B cell (primary cell): ENCODE measurements around the gene UGGT1. TPM values are rescaled to one million over a fixed set of nuclear protein-coding genes. Genes with fewer than 3 reads are reported as not detected.

Experiments used
- ATAC-seq: fragments of 200-7000 bp; cut with Tn5 transposase; one replicate; pipeline ENCODE4 v1.10.0; 2021; ENCODE audit warnings: low read depth, mild to moderate bottlenecking, moderate number of reproducible peaks, moderate library complexity
- CTCF ChIA-PET: fragments of 350-600 bp; sonication (Branson Sonifier 250); formaldehyde crosslinking; loops from one replicate; lab custom pipeline; 2021; ENCODE audit warnings: antibody characterized with exemption, inconsistent platforms; lab: Charles Lee
- POLR2A ChIA-PET: fragments of 350-600 bp; sonication (Branson Sonifier 250); formaldehyde crosslinking; loops from one replicate; lab custom pipeline; 2021; ENCODE audit warnings: antibody characterized with exemption; lab: Charles Lee
- DNase-seq: peaks from one replicate; pipeline ENCODE4 v3.0.0; 2013
- H2AFZ ChIP-seq: 2 replicates; pipeline ENCODE4 v1.6.1; 2012; ENCODE audit warnings: mild to moderate bottlenecking, low read depth, low read length; ENCODE audit not compliant: insufficient read depth, poor library complexity, severe bottlenecking
- H3K27ac ChIP-seq, 2 donors: 1 replicate in 1 of 2; 2 replicates in 1 of 2; pipeline ENCODE4 v1.5.1; 2012 to 2013; ENCODE audit warnings: low read length in 2 of 2, mild to moderate bottlenecking in 2 of 2, moderate library complexity in 1 of 2
- H3K27me3 ChIP-seq, 4 experiments: fragments of 200-600 bp in 1 of 4; sonication (generic) in 1 of 4; replicated peaks in 1 of 4; 1 replicate in 2 of 4; 2 replicates in 2 of 4; pipeline versions ENCODE4 v1.6.1 to v1.7.0; 2013 to 2016; ENCODE audit warnings: low read length in 3 of 4, mild to moderate bottlenecking in 2 of 4, mixed read lengths in 1 of 4, moderate library complexity in 1 of 4; ENCODE audit not compliant: insufficient read depth in 4 of 4, control insufficient read depth in 3 of 4; ENCODE audit errors: control extremely low read depth in 1 of 4
- H3K36me3 ChIP-seq, 2 experiments: replicated peaks in 1 of 2; 1 replicate in 1 of 2; 2 replicates in 1 of 2; pipeline versions ENCODE4 v1.6.1 to v1.7.1; 2013; ENCODE audit warnings: low read length in 1 of 2; ENCODE audit not compliant: insufficient read depth in 2 of 2, control insufficient read depth in 1 of 2; ENCODE audit errors: control extremely low read depth in 1 of 2, extremely low read depth in 1 of 2
- H3K4me1 ChIP-seq, 2 donors: fragments of 200-600 bp in 1 of 2; sonication (generic) in 1 of 2; 1 replicate in 1 of 2; 2 replicates in 1 of 2; pipeline versions ENCODE4 v1.5.1 to v1.6.1; 2013 to 2017; ENCODE audit warnings: low read length in 2 of 2; ENCODE audit not compliant: control insufficient read depth in 2 of 2, insufficient read depth in 2 of 2
- H3K4me2 ChIP-seq: replicated peaks from 2 replicates; pipeline ENCODE3; 2012; ENCODE audit warnings: mild to moderate bottlenecking, low read depth, low read length; ENCODE audit not compliant: poor library complexity, severe bottlenecking
- H3K4me3 ChIP-seq, 5 experiments: fragments of 200-600 bp in 1 of 5; sonication (generic) in 1 of 5; 1 replicate in 3 of 5; 2 replicates in 2 of 5; pipeline versions ENCODE4 v1.5.1 to v1.7.0; 2011 to 2016; ENCODE audit warnings: low read length in 4 of 5, mild to moderate bottlenecking in 4 of 5, low read depth in 2 of 5, control low read depth in 1 of 5, moderate library complexity in 1 of 5; ENCODE audit not compliant: insufficient read depth in 1 of 5; ENCODE audit errors: control extremely low read depth in 1 of 5, extremely low read depth in 1 of 5
- H3K79me2 ChIP-seq: fragments of 200-600 bp; sonication (generic); one replicate; pipeline ENCODE4 v1.6.0; 2016; ENCODE audit warnings: low read length; ENCODE audit not compliant: control insufficient read depth, insufficient read depth
- H3K9ac ChIP-seq: fragments of 200-600 bp; sonication (generic); 2 replicates; pipeline ENCODE4 v1.6.1; 2017; ENCODE audit warnings: mild to moderate bottlenecking, low read length, moderate library complexity
- H3K9me3 ChIP-seq, 3 donors: one replicate each; pipeline versions ENCODE4 v1.6.1 to v1.7.1; 2013; ENCODE audit warnings: low read length in 2 of 3; ENCODE audit not compliant: control insufficient read depth in 2 of 3, insufficient read depth in 1 of 3; ENCODE audit errors: control extremely low read depth in 1 of 3
- H4K20me1 ChIP-seq: 2 replicates; pipeline ENCODE4 v1.6.0; 2012; ENCODE audit warnings: mild to moderate bottlenecking, low read length; ENCODE audit not compliant: insufficient read depth, control insufficient read depth, poor library complexity, severe bottlenecking
- H3K27ac Mint-ChIP-seq: one replicate; pipeline ENCODE4 v1.8.0; 2021; ENCODE audit warnings: mixed read lengths
- H3K27me3 Mint-ChIP-seq: one replicate; pipeline ENCODE4 v1.8.0; 2021; ENCODE audit warnings: mixed read lengths
- H3K4me1 Mint-ChIP-seq: one replicate; pipeline ENCODE4 v1.8.0; 2021; ENCODE audit warnings: mixed read lengths
- H3K4me3 Mint-ChIP-seq: one replicate; pipeline ENCODE4 v1.8.0; 2021; ENCODE audit warnings: mixed read lengths
- H3K9me3 Mint-ChIP-seq: one replicate; pipeline ENCODE4 v1.8.0; 2022; ENCODE audit warnings: mixed read lengths; ENCODE audit not compliant: insufficient read depth
- CTCF ChIP-seq: fragments of 200-600 bp; IDR thresholded peaks from one replicate; pipeline ENCODE4 v1.8.0; 2022; ENCODE audit warnings: antibody characterized with exemption, mild to moderate bottlenecking
- EZH2 ChIP-seq: IDR thresholded peaks from 2 replicates; pipeline ENCODE4 v1.6.1; 2012; ENCODE audit warnings: borderline replicate concordance, low read depth, mild to moderate bottlenecking, moderate library complexity, low read length; ENCODE audit not compliant: insufficient read depth, poor library complexity, severe bottlenecking
- WGBS: methylation state at CpG from one replicate; pipeline ENCODE4 v1.1.5; 2013; ENCODE audit warnings: missing lambda C conversion rate; ENCODE audit not compliant: insufficient coverage; 5-methylcytosine and 5-hydroxymethylcytosine counted together
- intact Hi-C: fragments of 100-400 bp; cut with micrococcal nuclease; formaldehyde crosslinking; loops from one replicate; pipeline ENCODE4 v1.10.0; 2022
- polyA plus RNA-seq: library from polyadenylated mRNA; depleted of rRNA; stranded (reverse); fragments of >200 nt; gene quantifications from 2 replicates; pipeline ENCODE4 v1.2.3, GENCODE V29; 2012
- total RNA-seq, 2 donors: library from RNA; stranded (reverse); fragments of 120-200 nt in 1 of 2; gene quantifications; 1 replicate in 1 of 2; 2 replicates in 1 of 2; pipeline versions ENCODE4 v1.2.3 to v1.2.4, GENCODE V29; 2013 to 2022

The UGGT1 gene
- total and polyA plus RNA-seq, 2 donors (not counting 1 experiment from before 2014, with no cell fraction given): 8.5 to 44.1 TPM

- Mint-ChIP-seq H3K4me1 (no peaks in the 10 kb centered on the region), H3K27me3 (peaks cover 32% of the 10 kb centered on the region), H3K4me3 (no peak overlapping the region), H3K27ac (no peak overlapping the region), H3K9me3 (peaks cover 4% of the 10 kb centered on the region)
- DNase-seq (no peak), ATAC-seq (no peak)
- H3K79me2 ChIP-seq: no peaks in the 10 kb centered on the region
- H3K9me3 ChIP-seq: peaks cover 3 to 38% (median 31%) of the 10 kb centered on the region in 3 donors
- no peaks in the 10 kb centered on the region for H4K20me1 ChIP-seq
- peaks cover 0 to 14% (median 1%) of the 10 kb centered on the region in 4 experiments for H3K27me3 ChIP-seq
- no peak overlapping the region for H3K9ac ChIP-seq
- no peak overlapping the region for H3K4me3 ChIP-seq
- H3K27ac ChIP-seq: no peak overlapping the region
- WGBS: 93% methylated on average over 3 of the region's 3 CpGs
- no peaks in the 10 kb centered on the region for H3K4me1 ChIP-seq
- no peak for TF ChIP-seq CTCF
- TF ChIP-seq EZH2: no peak
- no peaks in the 10 kb centered on the region for H3K36me3 ChIP-seq
- POLR2A ChIA-PET: no interaction called here
- no peak overlapping the region for H2AFZ ChIP-seq
- intact Hi-C loops: no loop called here
- CTCF ChIA-PET: no interaction called here
- H3K4me2 ChIP-seq: no peak overlapping the region
Measured at GRCh38 chr2:128041561-128041960, 49.4 kb upstream of the UGGT1 start.

GRCh38 chr2:128043041-128043440 is 48.0 kb upstream of the UGGT1 start:
- H3K27me3 ChIP-seq: peaks cover 0 to 14% (median 1%) of the 10 kb centered on the region in 4 experiments
- Mint-ChIP-seq H3K27me3 (peaks cover 39% of the 10 kb centered on the region), H3K4me1 (no peaks in the 10 kb centered on the region), H3K4me3 (no peak overlapping the region), H3K27ac (no peak overlapping the region), H3K9me3 (peaks cover 3% of the 10 kb centered on the region)
- no peak overlapping the region for H3K27ac ChIP-seq
- no peaks in the 10 kb centered on the region for H3K4me1 ChIP-seq
- CTCF ChIA-PET: interaction anchor here (1.1 kb wide), 1 partner anchor 34 kb away, joined by 3 read pairs; no protein-coding TSS in a partner anchor
- TF ChIP-seq EZH2 (no peak), CTCF (no peak)
- H3K79me2 ChIP-seq: no peaks in the 10 kb centered on the region
- DNase-seq: no peak
- no peak overlapping the region for H3K4me2 ChIP-seq
- no peak overlapping the region for H2AFZ ChIP-seq
- H3K9me3 ChIP-seq: peaks cover 1 to 26% (median 17%) of the 10 kb centered on the region in 3 donors
- WGBS: 94% methylated on average over 3 of the region's 3 CpGs
- H3K36me3 ChIP-seq: no peaks in the 10 kb centered on the region
- ATAC-seq: no peak
- no peak overlapping the region for H3K9ac ChIP-seq
- POLR2A ChIA-PET: no interaction called here
- intact Hi-C loops: no loop called here
- H4K20me1 ChIP-seq: no peaks in the 10 kb centered on the region
- H3K4me3 ChIP-seq: no peak overlapping the region
